GM19035 (cell line): Measurements from ENCODE around the gene FCRL4.
A peak's percentile ranks its signal among the peaks of the same experiment; 100 is the strongest.

ENCODE experiments used
- ATAC-seq: cut with Tn5 transposase; IDR thresholded peaks from one replicate; pipeline ENCODE4 v1.9.1; 2021; ENCODE audit not compliant: unreplicated experiment

Gene FCRL4

GRCh38 chr1:157597959-157598667, at the start of gene FCRL4:
FCRL4 (minus strand) TSS chr1:157598085; CDS start chr1:157597944, 141 bp downstream.
- peak; percentile 39 for ATAC-seq

GRCh38 chr1:157646144-157646543, 48.3 kb upstream of the FCRL4 start:
- ATAC-seq, result no peak

DNA sequence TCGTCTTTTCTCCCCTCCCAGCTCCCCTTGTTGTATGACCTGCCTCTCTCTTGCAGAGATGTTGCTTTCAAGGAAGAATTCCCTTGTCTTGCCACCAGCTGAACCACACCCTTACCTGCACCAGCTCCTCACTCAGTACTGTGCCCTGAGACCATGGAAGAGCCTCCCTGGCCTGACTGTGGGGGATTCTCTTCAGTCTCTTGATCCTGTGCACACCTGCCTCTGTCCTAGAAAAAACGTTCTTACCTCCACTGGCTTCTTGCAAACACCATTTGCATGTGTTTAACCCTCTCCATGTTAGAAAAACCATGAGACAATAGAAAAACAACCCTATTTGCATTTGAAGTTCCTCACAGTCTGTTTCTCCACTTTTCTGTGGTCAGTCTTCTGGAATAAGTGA, 43.3 kb upstream of the FCRL4 start:
- ATAC-seq, result no peak

- no peak for ATAC-seq
Observed at GRCh38 chr1:157639800-157640199, 41.9 kb upstream of the FCRL4 start.

- ATAC-seq, result no peak
Observed at GRCh38 chr1:157628773-157629172, 30.9 kb upstream of the FCRL4 start.

GRCh38 chr1:157626099-157626498, 28.2 kb upstream of the FCRL4 start:
- ATAC-seq, result peak; percentile 53

DNA sequence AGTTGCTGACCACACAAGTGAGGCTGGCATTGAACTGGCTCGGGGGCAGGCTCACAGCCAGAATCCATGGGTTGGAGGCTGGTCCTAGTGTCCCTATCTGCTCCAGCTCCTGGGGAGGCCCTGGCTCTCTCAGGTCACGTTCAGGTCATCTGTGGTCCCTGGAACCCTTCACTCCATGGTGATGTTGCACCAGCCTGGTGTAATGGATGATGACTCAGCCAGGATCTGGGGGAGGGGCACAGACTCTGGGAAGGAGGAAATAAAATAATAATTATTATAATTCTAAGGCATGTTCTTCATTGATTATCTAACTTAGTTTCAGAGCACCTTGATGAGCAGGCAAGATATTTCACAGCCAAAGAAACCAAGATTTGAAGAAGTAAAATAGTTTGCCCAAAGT, 26.6 kb upstream of the FCRL4 start:
- ATAC-seq, result no peak

DNA sequence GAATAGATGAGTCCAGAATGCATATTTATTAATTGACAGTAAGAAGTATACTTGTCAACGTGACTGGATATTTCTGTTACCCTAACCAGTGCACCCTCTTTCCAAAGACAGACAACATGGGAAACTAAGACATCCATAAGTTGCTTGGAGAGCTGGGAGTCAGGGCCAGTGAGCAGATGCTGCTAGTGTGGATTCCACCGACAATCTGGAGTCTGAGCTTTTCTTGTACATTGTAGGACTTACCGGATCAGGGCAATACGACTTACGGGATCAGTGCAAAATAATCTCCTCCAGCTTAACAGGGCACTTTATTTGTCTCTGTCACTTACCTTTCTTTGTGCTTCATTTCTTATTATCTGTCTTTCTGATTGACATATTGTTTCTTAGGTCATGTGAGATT, 24.6 kb upstream of the FCRL4 start:
- ATAC-seq, result no peak

- ATAC-seq, result no peak
Observed at GRCh38 chr1:157618190-157618589, 20.3 kb upstream of the FCRL4 start.

DNA sequence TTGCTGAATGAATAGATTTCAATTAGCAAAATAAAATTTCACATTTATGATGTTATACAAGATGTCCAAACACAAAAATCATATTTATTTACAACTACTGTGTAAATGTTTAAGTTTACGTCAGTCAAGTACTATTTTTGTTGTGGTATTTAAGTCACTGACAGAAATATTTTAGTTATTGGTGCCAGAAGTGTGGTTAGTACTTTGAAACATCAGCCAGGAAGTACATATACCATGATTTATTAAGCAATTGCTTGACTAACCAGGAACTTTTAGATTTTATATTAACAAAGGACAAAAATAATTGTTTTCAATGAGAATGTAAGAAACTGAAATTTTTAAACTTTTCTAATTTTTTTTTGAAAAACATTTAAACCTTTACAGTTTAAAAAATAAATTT, 2.4 kb upstream of the FCRL4 start:
- no peak for ATAC-seq

- peak; percentile 58 for ATAC-seq
Observed at GRCh38 chr1:157596384-157596783, 1.5 kb downstream of the FCRL4 start.

DNA sequence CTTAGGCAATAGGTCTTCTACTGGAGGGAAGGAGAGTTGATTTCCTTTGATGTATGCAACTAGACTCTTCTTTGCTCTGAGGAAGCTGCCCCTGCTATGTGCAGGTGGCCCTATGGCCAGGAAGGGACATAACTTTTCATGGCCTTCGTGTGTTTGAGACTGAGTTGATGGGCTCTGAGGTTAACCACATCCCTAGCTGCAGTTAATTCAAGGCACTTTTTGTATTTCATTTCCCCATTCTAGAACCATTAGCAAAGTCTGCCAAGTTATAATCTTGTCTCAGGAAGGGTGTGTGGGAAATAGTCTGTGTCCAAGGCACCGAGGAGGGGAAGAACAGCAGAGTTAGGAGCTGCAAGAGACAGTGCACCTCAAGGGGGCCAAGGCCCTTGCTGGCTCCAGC, 2.5 kb downstream of the FCRL4 start:
- ATAC-seq, result peak; percentile 75

- ATAC-seq, result no peak
Observed at GRCh38 chr1:157585984-157586383, 11.9 kb downstream of the FCRL4 start.

DNA sequence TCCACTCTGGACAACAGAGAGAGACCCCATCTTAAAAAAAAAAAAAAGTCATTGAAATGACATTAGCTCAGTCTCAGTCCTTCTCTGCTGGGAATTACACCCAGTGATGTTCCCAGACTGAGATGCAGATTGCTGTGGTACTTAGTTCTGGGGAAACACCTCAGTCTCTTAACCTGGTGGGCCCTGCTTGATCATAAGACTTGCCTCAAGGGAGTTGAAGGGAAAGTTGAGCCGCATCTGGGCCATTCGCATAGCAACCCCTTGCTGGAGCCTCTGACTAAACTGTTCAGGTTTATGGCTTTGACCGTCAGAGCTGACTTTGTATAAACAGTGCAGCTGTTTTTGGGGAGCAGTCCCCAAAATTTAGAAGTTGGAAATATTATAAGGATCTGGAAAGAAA, 13.4 kb downstream of the FCRL4 start:
- no peak for ATAC-seq

- ATAC-seq, result no peak
Observed at GRCh38 chr1:157580828-157581210, 17.1 kb downstream of the FCRL4 start.

GRCh38 chr1:157580179-157580827, 17.6 kb downstream of the FCRL4 start:
- peak; percentile 55 for ATAC-seq

GRCh38 chr1:157577420-157577819, 20.5 kb downstream of the FCRL4 start:
- ATAC-seq, result no peak

GRCh38 chr1:157575744-157576143, 22.1 kb downstream of the FCRL4 start:
- no peak for ATAC-seq

- no peak for ATAC-seq
Observed at GRCh38 chr1:157574836-157575235, 23.0 kb downstream of the FCRL4 start.

DNA sequence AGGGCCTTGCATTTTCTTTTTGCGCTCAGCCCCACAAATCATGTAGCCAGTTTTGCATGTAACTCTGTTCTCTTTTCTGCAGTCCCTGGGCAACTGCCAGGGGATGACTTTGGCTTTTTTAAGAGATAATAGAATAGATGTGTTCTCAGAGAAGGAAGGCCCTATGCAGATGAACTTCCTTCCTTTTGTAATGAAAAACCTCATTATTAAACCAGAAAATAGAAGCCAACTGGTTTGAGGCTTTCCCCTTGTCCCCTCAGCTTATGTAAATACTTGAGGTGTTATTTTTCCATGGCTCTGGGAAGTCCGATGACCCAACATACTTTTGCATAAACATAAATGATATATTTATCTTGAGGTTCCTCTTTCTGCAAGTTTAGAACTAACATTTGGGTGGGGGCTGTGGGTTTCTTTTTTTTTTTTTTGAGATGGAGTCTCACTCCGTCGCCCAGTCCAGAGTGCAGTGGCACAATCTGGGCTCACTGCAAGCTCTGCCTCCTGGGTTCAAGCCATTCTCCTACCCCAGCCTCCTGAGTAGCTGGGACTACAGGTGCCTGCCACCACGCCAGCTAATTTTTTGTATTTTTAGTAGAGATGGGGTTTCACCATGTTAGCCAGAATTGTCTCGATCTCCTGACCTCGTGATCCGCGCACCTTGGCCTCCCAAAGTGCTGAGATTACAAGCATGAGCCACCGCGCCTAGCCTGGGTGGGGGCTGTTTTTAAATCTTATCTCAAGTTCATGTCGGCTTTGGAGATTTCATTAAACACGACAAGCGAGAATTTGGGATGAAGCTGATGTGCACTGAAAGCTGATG, 31.2 kb downstream of the FCRL4 start:
- ATAC-seq, result peak; percentile 44

- peak; percentile 61 for ATAC-seq
Observed at GRCh38 chr1:157562515-157562914, 35.4 kb downstream of the FCRL4 start.

GRCh38 chr1:157558119-157558518, 39.8 kb downstream of the FCRL4 start:
- ATAC-seq, result no peak
